Astrocyte (in vitro differentiated cells and primary cell): ENCODE results near the gene HSFX2.

Source experiments
- CTCF ChIP-seq: IDR thresholded peaks from 2 replicates; pipeline ENCODE4 v1.5.1; 2011; ENCODE audit warnings: low read depth, mild to moderate bottlenecking, inconsistent platforms, low read length, moderate library complexity; ENCODE audit not compliant: insufficient read depth
- EZH2 ChIP-seq: IDR thresholded peaks from 2 replicates; pipeline ENCODE4 v1.6.1; 2012; ENCODE audit warnings: mild to moderate bottlenecking, low read length, inconsistent platforms; ENCODE audit not compliant: insufficient read depth

GRCh38 chrX:149569770-149570169 lies 25.3 kb downstream of the HSFX2 start:
- TF ChIP-seq CTCF, result no peak
- TF ChIP-seq EZH2, result no peak
